ENCODE data around the gene RPL10.

RPL10 gene

DNA sequence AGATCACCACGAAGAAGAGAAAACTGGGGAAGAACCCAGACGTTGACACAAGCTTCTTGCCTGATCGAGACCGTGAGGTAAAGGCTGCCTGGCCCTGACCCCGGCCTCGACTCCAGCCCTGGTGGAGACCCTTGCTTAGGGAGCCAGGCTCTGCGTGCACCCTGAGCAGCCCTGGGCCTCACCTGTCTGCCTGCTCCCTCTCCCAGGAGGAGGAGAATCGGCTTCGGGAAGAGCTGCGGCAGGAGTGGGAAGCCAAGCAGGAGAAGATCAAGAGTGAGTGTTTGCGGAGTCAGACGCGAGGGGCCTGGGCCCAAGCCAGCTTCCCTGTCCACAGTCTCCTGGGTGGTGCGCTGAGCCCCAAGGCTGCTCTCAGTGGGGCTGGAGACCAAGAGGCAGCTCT is 50.3 kb downstream of the RPL10 start:
- TF ChIP-seq CREB1 (IDR thresholded peaks at IDR 0.05; ENCODE audit: low read depth): no peak
- TF ChIP-seq EGR1 (IDR thresholded peaks at IDR 0.05): no peak
- TF ChIP-seq, protein P1, sequence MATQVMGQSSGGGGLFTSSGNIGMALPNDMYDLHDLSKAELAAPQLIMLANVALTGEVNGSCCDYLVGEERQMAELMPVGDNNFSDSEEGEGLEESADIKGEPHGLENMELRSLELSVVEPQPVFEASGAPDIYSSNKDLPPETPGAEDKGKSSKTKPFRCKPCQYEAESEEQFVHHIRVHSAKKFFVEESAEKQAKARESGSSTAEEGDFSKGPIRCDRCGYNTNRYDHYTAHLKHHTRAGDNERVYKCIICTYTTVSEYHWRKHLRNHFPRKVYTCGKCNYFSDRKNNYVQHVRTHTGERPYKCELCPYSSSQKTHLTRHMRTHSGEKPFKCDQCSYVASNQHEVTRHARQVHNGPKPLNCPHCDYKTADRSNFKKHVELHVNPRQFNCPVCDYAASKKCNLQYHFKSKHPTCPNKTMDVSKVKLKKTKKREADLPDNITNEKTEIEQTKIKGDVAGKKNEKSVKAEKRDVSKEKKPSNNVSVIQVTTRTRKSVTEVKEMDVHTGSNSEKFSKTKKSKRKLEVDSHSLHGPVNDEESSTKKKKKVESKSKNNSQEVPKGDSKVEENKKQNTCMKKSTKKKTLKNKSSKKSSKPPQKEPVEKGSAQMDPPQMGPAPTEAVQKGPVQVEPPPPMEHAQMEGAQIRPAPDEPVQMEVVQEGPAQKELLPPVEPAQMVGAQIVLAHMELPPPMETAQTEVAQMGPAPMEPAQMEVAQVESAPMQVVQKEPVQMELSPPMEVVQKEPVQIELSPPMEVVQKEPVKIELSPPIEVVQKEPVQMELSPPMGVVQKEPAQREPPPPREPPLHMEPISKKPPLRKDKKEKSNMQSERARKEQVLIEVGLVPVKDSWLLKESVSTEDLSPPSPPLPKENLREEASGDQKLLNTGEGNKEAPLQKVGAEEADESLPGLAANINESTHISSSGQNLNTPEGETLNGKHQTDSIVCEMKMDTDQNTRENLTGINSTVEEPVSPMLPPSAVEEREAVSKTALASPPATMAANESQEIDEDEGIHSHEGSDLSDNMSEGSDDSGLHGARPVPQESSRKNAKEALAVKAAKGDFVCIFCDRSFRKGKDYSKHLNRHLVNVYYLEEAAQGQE (IDR thresholded peaks at IDR 0.05; ENCODE audit: low read depth): no peak
- no peak for TF ChIP-seq TEAD4 (IDR thresholded peaks at IDR 0.05)
- TF ChIP-seq ZBTB7A (IDR thresholded peaks at IDR 0.05; ENCODE audit: low read depth): no peak
- TF ChIP-seq TCF12 (IDR thresholded peaks at IDR 0.05; ENCODE audit: low read depth): no peak
- TF ChIP-seq, protein P2, sequence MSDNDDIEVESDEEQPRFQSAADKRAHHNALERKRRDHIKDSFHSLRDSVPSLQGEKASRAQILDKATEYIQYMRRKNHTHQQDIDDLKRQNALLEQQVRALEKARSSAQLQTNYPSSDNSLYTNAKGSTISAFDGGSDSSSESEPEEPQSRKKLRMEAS (IDR thresholded peaks at IDR 0.05): no peak
- TF ChIP-seq NFIC (IDR thresholded peaks at IDR 0.05): no peak

DNA sequence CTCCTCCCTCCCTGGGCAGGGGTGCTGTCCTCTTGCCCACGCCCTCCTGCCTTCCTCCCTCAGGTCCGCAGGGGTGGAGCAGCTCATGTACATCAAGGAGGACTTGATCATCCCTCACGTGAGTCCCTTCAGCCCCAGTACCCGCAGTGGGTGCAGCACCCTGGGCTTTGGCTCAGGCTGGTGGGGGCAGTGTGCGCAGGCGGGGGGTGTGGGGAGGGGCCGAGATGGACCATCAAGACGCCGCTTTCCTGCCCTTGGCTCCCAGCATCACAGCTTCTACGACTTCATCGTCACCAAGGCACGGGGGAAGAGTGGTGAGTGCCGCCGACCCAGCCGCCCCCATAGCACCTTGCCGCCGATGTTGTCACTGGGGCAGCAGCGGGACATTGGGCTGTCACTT is 51.4 kb downstream of the RPL10 start:
- TF ChIP-seq CREB1 (IDR thresholded peaks at IDR 0.05; ENCODE audit: low read depth) (no peak), RAD21 (IDR thresholded peaks at IDR 0.05; ENCODE audit: low read depth) (no peak), TAF1 (IDR thresholded peaks at IDR 0.05; ENCODE audit: low read depth) (no peak), EP300 (IDR thresholded peaks at IDR 0.05; ENCODE audit: borderline replicate concordance) (no peak), YY1 (IDR thresholded peaks at IDR 0.05; ENCODE audit: low read depth) (no peak), ZBTB7A (IDR thresholded peaks at IDR 0.05; ENCODE audit: low read depth) (no peak), TEAD4 (IDR thresholded peaks at IDR 0.05) (no peak), FOXM1 (IDR thresholded peaks at IDR 0.05; ENCODE audit: borderline replicate concordance, low read depth) (no peak), CEBPB (IDR thresholded peaks at IDR 0.05) (no peak)
- TF ChIP-seq, protein P2 (IDR thresholded peaks at IDR 0.05): no peak
- TF ChIP-seq, protein P1 (IDR thresholded peaks at IDR 0.05; ENCODE audit: low read depth): no peak

DNA sequence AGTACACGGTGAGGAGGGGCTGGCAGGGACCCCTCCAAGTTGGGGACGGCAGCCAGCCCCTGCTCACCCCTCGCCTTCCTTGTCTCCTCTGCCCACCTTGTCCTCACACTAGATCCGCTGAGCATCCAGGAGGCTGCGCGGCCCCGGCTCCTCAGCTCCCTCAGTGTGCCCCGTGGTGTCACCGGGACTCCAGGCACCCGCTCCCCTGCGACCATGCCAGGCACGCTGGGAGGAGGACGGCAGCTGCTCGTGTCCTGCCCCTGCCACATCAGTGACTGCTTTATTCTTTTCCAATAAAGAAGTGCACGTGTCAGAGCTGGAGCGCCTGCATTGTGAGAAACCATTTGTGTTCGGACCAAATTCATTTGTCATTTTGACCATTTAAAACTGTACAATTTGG is 52.1 kb downstream of the RPL10 start:
- TF ChIP-seq NFIC (IDR thresholded peaks at IDR 0.05): no peak
- no peak for TF ChIP-seq FOXM1 (IDR thresholded peaks at IDR 0.05; ENCODE audit: borderline replicate concordance, low read depth)
- TF ChIP-seq CREB1 (IDR thresholded peaks at IDR 0.05; ENCODE audit: low read depth): no peak
- TF ChIP-seq RAD21 (IDR thresholded peaks at IDR 0.05; ENCODE audit: low read depth): no peak
- no peak for TF ChIP-seq TCF12 (IDR thresholded peaks at IDR 0.05; ENCODE audit: low read depth)
- no peak for TF ChIP-seq ZBTB7A (IDR thresholded peaks at IDR 0.05; ENCODE audit: low read depth)
- no peak for TF ChIP-seq TAF1 (IDR thresholded peaks at IDR 0.05; ENCODE audit: low read depth)
- TF ChIP-seq TEAD4 (IDR thresholded peaks at IDR 0.05): no peak
- TF ChIP-seq, protein P1 (IDR thresholded peaks at IDR 0.05; ENCODE audit: low read depth): no peak
